H9 (cell line): ENCODE results near the gene RHOU. TPM values are rescaled to one million over a fixed set of nuclear protein-coding genes. Genes with fewer than 3 reads are reported as not detected.

Experiments used
- DNase-seq: peaks from one replicate; pipeline ENCODE4 v3.0.0-alpha.2; 2017
- H2AFZ ChIP-seq: one replicate; pipeline ENCODE4 v1.6.1; 2013; ENCODE audit warnings: mild to moderate bottlenecking, low read length, control low read depth, moderate library complexity
- H2AK5ac ChIP-seq: 2 replicates; pipeline ENCODE4 v1.6.1; 2013; ENCODE audit warnings: low read length, control low read depth, mixed read lengths; ENCODE audit not compliant: insufficient read length
- H2BK120ac ChIP-seq: one replicate; pipeline ENCODE4 v1.6.1; 2013; ENCODE audit warnings: low read depth, mild to moderate bottlenecking, low read length, control low read depth, inconsistent platforms; ENCODE audit not compliant: poor library complexity, severe bottlenecking
- H2BK12ac ChIP-seq: 2 replicates; pipeline ENCODE4 v1.6.1; 2013; ENCODE audit warnings: low read length, control low read depth, mixed read lengths, low read depth; ENCODE audit not compliant: insufficient read length
- H2BK15ac ChIP-seq: 2 replicates; pipeline ENCODE4 v1.6.1; 2013; ENCODE audit warnings: low read depth, low read length, control low read depth
- H2BK20ac ChIP-seq: one replicate; pipeline ENCODE4 v1.6.1; 2013; ENCODE audit warnings: low read depth, mild to moderate bottlenecking, low read length, control low read depth, inconsistent platforms; ENCODE audit not compliant: poor library complexity, severe bottlenecking
- H2BK5ac ChIP-seq: 2 replicates; pipeline ENCODE4 v1.6.1; 2013; ENCODE audit warnings: low read length, control low read depth, mixed read lengths; ENCODE audit not compliant: insufficient read length
- H3K14ac ChIP-seq: 2 replicates; pipeline ENCODE4 v1.6.1; 2013; ENCODE audit warnings: low read length, control low read depth; ENCODE audit not compliant: insufficient read depth
- H3K18ac ChIP-seq: 2 replicates; pipeline ENCODE4 v1.6.1; 2013; ENCODE audit warnings: low read depth, mild to moderate bottlenecking, mixed read lengths, low read length, control low read depth; ENCODE audit not compliant: insufficient read length
- H3K23ac ChIP-seq: 2 replicates; pipeline ENCODE4 v1.6.1; 2013; ENCODE audit warnings: low read length, control low read depth, mixed read lengths, low read depth; ENCODE audit not compliant: insufficient read length
- H3K23me2 ChIP-seq: 2 replicates; pipeline ENCODE4 v1.6.1; 2013; ENCODE audit warnings: low read depth, mild to moderate bottlenecking, mixed read lengths, low read length, control low read depth; ENCODE audit not compliant: insufficient read length, poor library complexity, severe bottlenecking
- H3K27ac ChIP-seq: 2 replicates; pipeline ENCODE4 v1.5.1; 2013; ENCODE audit warnings: low read length, control low read depth, mixed read lengths, low read depth; ENCODE audit not compliant: insufficient read length
- H3K27me3 ChIP-seq: 2 replicates; pipeline ENCODE4 v1.6.1; 2013; ENCODE audit warnings: low read length, control low read depth, inconsistent platforms; ENCODE audit not compliant: insufficient read depth
- H3K4ac ChIP-seq: 2 replicates; pipeline ENCODE4 v1.6.1; 2013; ENCODE audit warnings: low read depth, mild to moderate bottlenecking, control low read depth, inconsistent platforms, low read length, moderate library complexity
- H3K4me1 ChIP-seq: 2 replicates; pipeline ENCODE4 v1.6.1; 2013; ENCODE audit warnings: low read length, control low read depth, inconsistent platforms; ENCODE audit not compliant: insufficient read depth
- H3K4me2 ChIP-seq: 2 replicates; pipeline ENCODE4 v1.6.1; 2013; ENCODE audit warnings: low read length, control low read depth, mixed read lengths; ENCODE audit not compliant: insufficient read length, insufficient read depth
- H3K56ac ChIP-seq: 2 replicates; pipeline ENCODE4 v1.6.1; 2013; ENCODE audit warnings: low read depth, mild to moderate bottlenecking, mixed read lengths, low read length, control low read depth; ENCODE audit not compliant: insufficient read length
- H3K79me1 ChIP-seq: 2 replicates; pipeline ENCODE4 v1.6.1; 2013; ENCODE audit warnings: low read depth, mild to moderate bottlenecking, moderate library complexity, low read length, control low read depth, inconsistent platforms; ENCODE audit not compliant: insufficient read depth, poor library complexity, severe bottlenecking
- H3K79me2 ChIP-seq: 2 replicates; pipeline ENCODE4 v1.6.1; 2013; ENCODE audit warnings: low read length, control low read depth, inconsistent platforms; ENCODE audit not compliant: insufficient read depth
- H3K9ac ChIP-seq: 2 replicates; pipeline ENCODE4 v1.6.1; 2013; ENCODE audit warnings: low read length, control low read depth, mixed read lengths; ENCODE audit not compliant: insufficient read length; ENCODE audit errors: extremely low read depth
- H3K9me3 ChIP-seq: one replicate; pipeline ENCODE4 v1.6.1; 2013; ENCODE audit warnings: low read depth, low read length, inconsistent platforms; ENCODE audit not compliant: control insufficient read depth
- H3T11ph ChIP-seq: one replicate; pipeline ENCODE4 v1.6.1; 2013; ENCODE audit warnings: mild to moderate bottlenecking, low read length, control low read depth, inconsistent platforms
- H4K20me1 ChIP-seq: one replicate; pipeline ENCODE4 v1.6.1; 2013; ENCODE audit not compliant: control insufficient read depth, insufficient read length, insufficient read depth
- H4K5ac ChIP-seq: 2 replicates; pipeline ENCODE4 v1.6.1; 2013; ENCODE audit warnings: low read depth, mild to moderate bottlenecking, mixed read lengths, low read length, control low read depth; ENCODE audit not compliant: insufficient read length
- H4K8ac ChIP-seq: replicated peaks from 2 replicates; pipeline ENCODE4 v1.6.1; 2013; ENCODE audit warnings: low read length, control low read depth, mixed read lengths, low read depth; ENCODE audit not compliant: insufficient read length
- H4K91ac ChIP-seq: 2 replicates; pipeline ENCODE4 v1.6.1; 2013; ENCODE audit warnings: low read depth, mild to moderate bottlenecking, moderate library complexity, mixed read lengths, low read length, control low read depth; ENCODE audit not compliant: insufficient read length
- H3K27ac Mint-ChIP-seq, 3 experiments: 2 replicates in 2 of 3; 3 replicates in 1 of 3; pipeline ENCODE4 v1.8.0; 2020 to 2021; ENCODE audit warnings: mixed read lengths in 3 of 3, mild to moderate bottlenecking in 1 of 3, moderate library complexity in 1 of 3
- H3K27me3 Mint-ChIP-seq: 2 replicates; pipeline ENCODE4 v1.8.0; 2021; ENCODE audit warnings: low read depth, mild to moderate bottlenecking, moderate library complexity, mixed read lengths
- H3K36me3 Mint-ChIP-seq, 3 experiments: 2 replicates in 2 of 3; 3 replicates in 1 of 3; pipeline ENCODE4 v1.8.0; 2020 to 2021; ENCODE audit warnings: low read depth in 3 of 3, mixed read lengths in 3 of 3; ENCODE audit not compliant: insufficient read depth in 1 of 3
- H3K4me1 Mint-ChIP-seq, 2 experiments: 2 replicates each; pipeline ENCODE4 v1.8.0; 2020; ENCODE audit warnings: mixed read lengths in 2 of 2
- H3K4me3 Mint-ChIP-seq, 2 experiments: 2 replicates in 1 of 2; 3 replicates in 1 of 2; pipeline ENCODE4 v1.8.0; 2020 to 2021; ENCODE audit warnings: mild to moderate bottlenecking in 2 of 2, mixed read lengths in 2 of 2, moderate library complexity in 1 of 2
- H3K9me3 Mint-ChIP-seq, 2 experiments: 2 replicates in 1 of 2; 3 replicates in 1 of 2; pipeline ENCODE4 v1.8.0; 2020; ENCODE audit warnings: mild to moderate bottlenecking in 2 of 2, mixed read lengths in 2 of 2, moderate library complexity in 1 of 2
- CTCF ChIP-seq: fragments of 200-600 bp; sonication (generic); conservative IDR thresholded peaks from 3 replicates; pipeline ENCODE4 v1.8.0; 2021; ENCODE audit warnings: antibody characterized with exemption, mild to moderate bottlenecking
- WGBS: extraction: QIAGEN DNeasy Blood & Tissue Kit; methylation state at CpG from one replicate; pipeline ENCODE4 v1.1.7; 2013; ENCODE audit warnings: missing lambda C conversion rate, low lambda C conversion rate, mixed read lengths; ENCODE audit not compliant: insufficient read length; ENCODE audit errors: extremely low coverage; 5-methylcytosine and 5-hydroxymethylcytosine counted together
- total RNA-seq: library from RNA; stranded (reverse); gene quantifications from 2 replicates; pipeline ENCODE4 v1.2.1, GENCODE V29; 2021

RHOU gene
- total RNA-seq, 1 experiment from 2014 or later = 3.9 TPM

DNA sequence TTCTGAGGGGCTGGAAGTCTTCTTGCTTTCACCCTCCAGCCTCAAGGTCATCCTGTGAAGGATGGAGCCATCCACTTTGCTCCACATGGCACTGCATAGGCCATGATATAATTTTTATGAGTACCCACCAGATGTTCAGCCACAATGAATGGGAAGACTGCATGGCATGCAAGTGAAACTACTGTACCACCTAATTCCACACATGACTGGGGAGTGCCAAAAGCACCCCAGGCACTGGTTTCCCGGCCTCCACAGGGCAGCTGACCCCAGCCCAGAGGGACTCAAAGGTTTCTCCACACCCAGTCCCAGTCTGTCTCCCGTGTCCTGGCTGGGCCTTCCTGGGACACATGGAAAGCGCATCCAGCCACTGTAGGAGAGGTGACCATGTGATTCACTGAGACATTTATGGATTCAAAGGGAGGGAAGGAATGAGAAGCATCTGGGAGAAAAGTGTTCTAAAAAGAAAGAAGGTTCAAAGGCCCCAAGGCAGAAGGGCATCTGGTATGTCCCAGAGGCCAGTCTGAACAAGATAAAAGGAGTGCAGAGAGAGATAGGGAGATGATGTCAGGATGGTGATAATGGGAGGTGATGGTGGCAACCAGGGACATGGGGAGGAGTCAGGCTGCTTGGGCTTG lies 12.1 kb downstream of the RHOU start:
- no peaks in the 10 kb centered on the region for H3K79me1 ChIP-seq
- H3K23ac ChIP-seq = no peak overlapping the region
- H3K4me2 ChIP-seq = no peak overlapping the region
- no peak overlapping the region for H3K27ac Mint-ChIP-seq
- no peak overlapping the region for H3K27ac ChIP-seq
- H3K4me1 Mint-ChIP-seq = peaks cover 0 to 3% of the 10 kb centered on the region in 2 experiments; a peak in 1 of 4 replicates
- H3K4ac ChIP-seq = no peak overlapping the region
- H4K20me1 ChIP-seq = no peaks in the 10 kb centered on the region
- peaks cover 0 to 11% (median 4%) of the 10 kb centered on the region in 3 experiments; a peak in 6 of 7 replicates for H3K36me3 Mint-ChIP-seq
- no peak overlapping the region for H2AFZ ChIP-seq
- no peak overlapping the region for H3K14ac ChIP-seq
- H4K5ac ChIP-seq = no peak overlapping the region
- H3K18ac ChIP-seq = no peak overlapping the region
- no peaks in the 10 kb centered on the region for H3K79me2 ChIP-seq
- peaks cover 4% of the 10 kb centered on the region; the same call in 1 of the 2 replicates for H3K27me3 Mint-ChIP-seq
- no peak overlapping the region for H2AK5ac ChIP-seq
- no peak for DNase-seq
- no peak overlapping the region for H3K9ac ChIP-seq
- H2BK12ac ChIP-seq = no peak overlapping the region
- H2BK120ac ChIP-seq = no peak overlapping the region
- no peak overlapping the region for H3K56ac ChIP-seq
- no peaks in the 10 kb centered on the region for H3K4me1 ChIP-seq
- no peaks in the 10 kb centered on the region for H3K27me3 ChIP-seq
- H2BK5ac ChIP-seq = no peak overlapping the region
- H4K8ac ChIP-seq = no peak overlapping the region
- H3K4me3 Mint-ChIP-seq = no peak overlapping the region
- TF ChIP-seq CTCF = no peak
- H2BK20ac ChIP-seq = no peak overlapping the region
- H3K9me3 ChIP-seq = no peaks in the 10 kb centered on the region
- no peaks in the 10 kb centered on the region for H3K9me3 Mint-ChIP-seq
- no peaks in the 10 kb centered on the region for H3K23me2 ChIP-seq
- H4K91ac ChIP-seq = no peak overlapping the region
- no peak overlapping the region for H3T11ph ChIP-seq
- WGBS = no CpG with 5 or more reads among the region's 3 CpGs
- no peak overlapping the region for H2BK15ac ChIP-seq
